HG02938 (cell line): ENCODE results near the gene MAT2A.
"Not testable (repeated sequence)": the region's sequence is repeated elsewhere in the genome, so short reads cannot be mapped to it uniquely, and the experiment has no call there.

Source experiments
- ATAC-seq: cut with Tn5 transposase; IDR thresholded peaks from one replicate; pipeline ENCODE4 v1.9.1; 2021; ENCODE audit warnings: mild to moderate bottlenecking, moderate library complexity; ENCODE audit not compliant: unreplicated experiment

The MAT2A gene

DNA sequence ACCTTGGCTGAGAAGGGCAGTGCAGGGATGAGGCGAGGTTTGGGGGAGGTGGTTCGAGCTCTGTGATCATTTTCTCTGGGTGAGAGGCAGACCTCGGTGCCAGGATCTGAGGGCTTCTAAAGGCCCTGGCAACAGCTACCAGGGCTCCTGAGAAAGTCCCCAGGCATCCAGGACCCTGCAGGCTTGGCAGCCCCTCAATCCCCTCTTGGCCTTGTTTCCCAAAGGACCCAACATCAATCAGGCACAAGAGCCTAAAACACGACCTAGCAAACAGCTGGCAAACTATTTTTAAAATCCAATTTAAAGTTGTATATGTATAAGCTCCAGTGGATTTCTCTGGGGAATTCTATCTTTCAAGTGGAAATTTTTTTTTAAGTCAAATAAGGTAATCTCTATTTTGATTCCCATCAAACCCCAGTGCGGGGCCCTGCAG, 15.0 kb upstream of the MAT2A start:
- ATAC-seq = no peak

DNA sequence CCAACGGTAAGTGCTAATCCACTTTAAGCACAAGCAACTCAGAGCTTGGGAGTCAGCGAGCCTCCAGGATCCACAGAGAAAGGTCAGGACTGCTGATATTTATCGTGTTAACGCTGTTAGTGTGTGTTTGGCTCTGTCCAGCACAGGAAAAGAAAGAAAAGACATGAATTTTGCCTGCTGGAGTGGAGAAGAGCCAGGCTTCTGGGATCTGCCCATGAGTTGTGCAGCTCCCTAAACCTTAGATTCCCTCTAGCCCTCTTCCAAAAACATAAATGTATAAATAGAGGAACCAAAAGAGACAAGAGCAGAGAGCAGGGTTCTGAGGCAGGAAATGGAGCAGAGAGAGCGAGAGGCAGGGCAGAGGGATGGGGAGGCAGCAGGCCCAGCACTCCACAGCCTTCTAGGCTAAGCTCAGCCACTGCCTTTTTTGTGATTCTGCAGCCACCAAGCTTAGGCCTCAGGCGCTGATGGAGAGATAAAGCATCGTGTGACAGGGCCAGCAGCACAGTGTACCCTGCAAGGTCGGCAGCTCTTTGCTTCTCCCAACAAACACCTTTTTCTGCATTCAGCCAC, 14.5 kb upstream of the MAT2A start:
- no peak for ATAC-seq

DNA sequence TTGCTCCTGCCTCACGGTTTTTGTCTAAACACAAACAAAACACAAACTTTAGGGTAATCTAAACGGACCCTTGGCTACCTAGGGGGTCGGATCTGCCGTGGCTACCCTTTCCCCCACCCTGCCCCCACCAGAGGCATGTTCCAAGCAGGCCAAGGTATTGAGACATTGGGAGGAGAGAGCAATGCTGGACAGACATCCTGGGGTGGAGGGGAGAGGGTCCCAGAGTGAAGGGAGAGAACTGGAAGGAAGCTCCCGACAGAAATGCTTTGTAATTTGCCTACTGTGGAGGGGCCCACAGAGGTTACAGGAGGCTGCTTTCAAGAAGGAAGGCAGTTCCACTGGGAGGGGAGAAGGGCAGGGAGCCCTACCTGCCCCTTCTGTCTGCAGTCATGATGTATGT, 13.9 kb upstream of the MAT2A start:
- no peak for ATAC-seq

DNA sequence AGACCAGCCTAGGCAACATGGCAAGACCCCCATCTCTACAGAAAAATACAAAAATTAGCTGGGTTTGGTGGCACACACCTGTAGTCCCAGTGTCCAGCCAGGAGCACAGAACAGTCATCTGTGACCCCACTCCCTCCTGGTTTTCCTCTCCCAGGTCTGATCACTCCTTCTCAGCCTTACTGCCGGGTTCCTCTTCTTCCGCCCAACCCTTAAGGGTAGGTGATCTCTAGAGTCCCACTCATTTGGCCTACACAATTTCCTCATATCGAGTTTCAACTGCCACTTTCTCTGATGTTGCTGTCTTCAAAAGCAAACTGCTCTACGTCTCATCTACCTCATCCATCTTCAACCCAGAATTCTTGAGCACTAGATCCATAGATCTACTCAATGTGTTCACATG, 13.4 kb upstream of the MAT2A start:
- ATAC-seq = no peak

DNA sequence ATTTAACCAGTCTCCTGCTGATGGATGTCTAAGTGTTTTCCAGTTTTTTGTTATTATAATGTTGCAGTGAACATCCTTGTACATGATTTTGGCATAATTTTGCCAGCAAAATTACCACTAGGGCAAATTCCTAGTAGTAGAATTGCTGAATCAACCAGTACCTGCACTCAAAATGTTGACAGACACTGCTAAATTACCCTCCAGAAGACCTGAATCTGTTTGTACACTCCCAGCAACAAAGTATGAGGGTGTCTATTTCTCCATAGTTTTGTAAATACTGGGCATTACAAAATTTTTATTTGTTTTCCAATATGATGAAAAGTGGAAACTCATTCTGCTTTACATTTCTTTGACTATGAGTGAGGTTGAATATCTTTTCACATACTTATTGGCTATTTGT, 11.2 kb upstream of the MAT2A start:
- no peak for ATAC-seq

DNA sequence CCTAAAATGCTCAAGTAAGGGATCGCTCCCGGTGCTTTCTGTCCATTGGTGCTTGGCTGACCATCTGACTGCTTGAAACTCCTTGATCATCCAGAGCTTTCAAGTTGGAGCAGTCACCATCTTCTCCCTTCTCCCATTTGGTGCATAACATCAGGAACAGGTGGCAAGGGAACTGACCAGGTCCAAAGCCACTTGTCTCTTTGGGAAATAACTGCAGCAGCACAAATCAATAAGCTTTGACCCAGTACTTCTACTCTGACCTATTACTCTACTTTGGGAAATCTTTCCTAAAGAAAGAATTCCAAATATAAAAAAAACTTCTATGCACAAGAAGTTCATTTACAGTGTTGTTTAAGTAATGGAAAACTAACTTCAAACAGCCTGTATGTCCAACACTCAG, 10.6 kb upstream of the MAT2A start:
- no peak for ATAC-seq

DNA sequence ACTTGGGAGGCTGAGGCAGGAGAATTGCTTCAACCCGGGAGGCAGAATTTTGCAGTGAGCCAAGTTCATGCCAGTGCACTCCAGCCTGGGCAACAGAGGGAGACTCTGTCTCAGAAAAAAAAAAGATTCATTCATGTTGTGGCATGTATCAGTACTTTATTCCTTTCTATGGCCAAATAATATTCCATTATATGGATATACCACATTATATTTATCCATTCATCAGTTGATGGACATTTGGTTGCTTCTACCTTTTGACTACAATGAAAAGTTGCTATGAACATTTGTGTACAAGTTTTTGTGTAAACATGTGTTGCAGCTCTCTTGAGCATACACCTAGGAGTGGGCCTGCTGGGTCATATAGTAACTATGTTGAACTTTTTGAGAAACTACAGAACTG, 9.2 kb upstream of the MAT2A start:
- no peak for ATAC-seq

DNA sequence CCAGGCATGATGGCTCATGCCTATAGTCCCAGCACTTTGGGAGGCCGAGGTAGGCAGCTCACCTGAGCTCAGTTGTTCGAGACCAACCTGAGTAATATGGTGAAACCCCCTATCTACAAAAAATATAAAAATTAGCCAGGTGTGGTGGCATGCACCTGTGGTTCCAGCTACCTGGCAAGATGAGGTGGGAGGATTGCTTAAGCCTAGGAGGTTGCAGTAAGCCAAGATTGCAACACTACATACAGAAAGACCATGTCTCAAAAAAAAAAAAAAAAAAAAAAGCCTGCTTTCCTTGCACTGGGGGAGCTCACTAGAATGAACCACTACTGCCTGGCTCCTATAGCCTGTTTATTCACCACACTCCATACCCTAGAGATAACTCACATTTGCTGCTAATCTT, 7.4 kb upstream of the MAT2A start:
- ATAC-seq = no peak

DNA sequence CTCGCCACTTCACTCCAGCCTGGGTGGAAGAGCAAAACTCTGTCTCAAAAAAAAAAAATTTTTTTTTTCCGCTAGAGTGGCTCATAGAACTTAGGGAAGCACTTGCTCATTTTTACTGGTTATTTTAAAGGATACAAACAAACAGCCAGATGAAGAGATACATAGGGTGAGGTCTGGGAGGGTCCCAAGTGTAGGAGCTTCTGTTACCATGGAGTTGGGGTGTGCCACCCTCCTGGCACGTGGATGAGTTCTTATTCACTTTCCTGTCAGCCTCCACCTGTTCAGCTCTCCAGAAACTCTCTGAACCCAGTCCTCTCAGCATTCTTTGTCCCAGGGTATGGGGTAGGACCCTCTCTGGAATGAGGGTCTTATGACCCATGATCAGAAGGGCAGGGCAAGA, 4.9 kb upstream of the MAT2A start:
- ATAC-seq = no peak

DNA sequence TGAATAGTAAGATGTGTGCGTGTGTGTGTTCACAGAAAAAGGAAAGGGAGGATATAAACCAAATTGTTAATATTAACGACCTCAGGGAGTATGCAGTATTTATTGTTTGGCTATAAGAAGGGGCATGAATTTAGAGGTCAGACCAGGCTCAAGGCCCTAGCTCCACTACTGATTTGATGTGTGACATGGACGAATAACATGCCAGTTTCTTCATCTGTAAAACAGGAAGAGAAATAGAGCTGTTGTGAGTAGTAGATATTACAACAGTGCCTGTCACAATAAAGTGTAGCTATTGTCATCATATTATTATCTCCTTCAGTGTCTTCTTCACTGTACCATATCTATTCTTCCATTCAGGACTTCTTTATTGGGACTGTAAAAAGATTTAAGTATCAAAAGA, 4.1 kb upstream of the MAT2A start:
- no peak for ATAC-seq

DNA sequence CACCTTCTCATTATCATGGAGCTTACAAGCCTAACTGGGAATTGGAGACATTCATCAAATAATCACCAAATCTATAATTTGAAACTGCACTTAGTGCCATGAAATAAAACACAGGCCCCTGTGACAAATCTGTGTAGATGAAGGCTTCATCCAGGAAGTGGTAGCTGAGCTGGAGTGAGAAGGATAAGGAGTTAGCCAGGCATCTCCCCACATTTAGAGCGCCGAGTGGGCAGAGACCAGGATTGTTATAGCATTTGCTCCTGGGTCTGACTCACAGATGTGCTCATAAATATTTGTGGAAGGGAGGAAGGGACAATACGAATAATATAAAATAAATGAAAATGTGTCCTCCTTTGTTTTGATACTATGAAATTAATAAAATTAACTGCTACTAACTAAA, 2.5 kb upstream of the MAT2A start:
- ATAC-seq = no peak

DNA sequence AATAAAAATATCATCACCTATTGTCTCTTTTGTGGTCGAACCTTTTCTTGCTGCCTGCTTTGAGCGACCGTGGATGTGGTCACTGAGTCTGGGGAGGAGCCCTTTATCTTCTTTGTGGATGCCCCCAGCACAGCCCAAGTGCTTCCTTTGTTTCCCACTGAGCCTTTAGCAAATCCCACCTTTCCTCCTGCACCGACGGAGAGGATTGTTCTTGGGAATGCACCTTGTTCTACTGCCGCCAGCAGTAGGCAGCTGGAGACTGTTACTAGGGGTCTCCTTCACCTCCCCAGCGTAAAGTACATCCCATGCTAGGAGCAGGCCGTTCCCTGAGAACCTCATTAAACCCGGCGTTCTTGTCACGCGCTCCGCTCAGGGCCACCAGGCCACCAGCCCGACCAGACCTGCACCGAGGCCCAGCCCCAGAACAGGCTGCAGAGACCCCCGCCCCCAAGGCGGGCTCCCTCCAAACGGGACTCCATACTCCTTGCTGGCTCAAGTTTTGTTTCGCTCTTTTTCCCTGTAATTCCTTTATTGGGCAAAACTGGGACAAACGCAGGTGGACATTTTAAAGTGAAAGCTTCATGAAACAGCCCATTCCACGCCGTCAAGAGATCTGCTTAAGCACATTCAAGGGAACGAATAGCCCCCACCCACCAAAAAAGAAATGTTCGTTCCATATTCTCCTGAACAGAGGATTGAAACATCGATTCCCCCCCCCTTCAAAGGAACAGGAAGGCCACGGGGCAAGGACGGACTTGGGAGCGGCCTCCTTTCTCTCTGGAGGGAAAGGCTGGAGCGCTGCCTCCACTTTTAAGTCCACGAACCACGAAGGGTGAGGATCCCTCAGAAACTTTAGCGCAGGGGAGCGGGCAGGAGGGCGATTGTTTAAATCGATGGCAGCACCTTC, 1.1 kb upstream of the MAT2A start:
- no peak for ATAC-seq

DNA sequence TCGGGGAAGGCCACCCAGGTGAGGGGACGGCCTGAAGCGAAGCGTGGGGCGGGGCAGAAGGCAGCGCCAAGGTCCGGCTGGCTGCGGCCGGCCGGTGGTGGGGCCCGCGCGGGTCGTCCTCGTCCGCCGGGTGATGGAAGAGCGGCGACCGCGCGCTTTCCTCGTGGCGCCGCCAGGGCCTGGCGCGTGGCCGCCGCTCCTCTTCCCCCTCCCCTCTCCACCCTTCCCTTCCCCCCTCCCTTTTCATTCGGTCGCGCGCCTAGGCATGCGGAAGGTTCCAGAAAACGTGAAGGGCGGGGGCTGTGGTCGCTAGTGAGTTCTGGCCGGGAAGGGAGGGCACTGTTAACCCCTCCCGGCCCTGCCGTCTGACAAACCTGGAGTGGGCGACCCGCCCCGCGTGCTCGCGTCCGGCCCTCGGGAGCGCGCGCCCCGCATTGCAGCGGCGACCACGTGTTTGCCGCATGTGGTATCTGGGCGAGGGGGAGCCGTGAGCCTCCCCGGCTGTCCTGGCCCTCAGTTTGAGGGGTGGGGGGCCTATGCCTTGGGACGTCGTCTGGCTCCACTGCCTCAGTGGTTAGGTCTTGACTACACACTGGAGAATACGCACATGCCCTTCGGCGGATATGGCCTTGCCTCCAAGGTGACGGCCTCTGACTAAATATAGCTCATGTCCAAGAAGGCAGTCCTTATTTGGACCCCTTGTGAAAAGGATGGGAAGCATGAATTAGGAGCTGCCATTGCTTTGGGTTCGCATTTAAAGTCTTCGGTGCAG, 579 bp downstream of the MAT2A start:
- ATAC-seq = peak; percentile 26

DNA sequence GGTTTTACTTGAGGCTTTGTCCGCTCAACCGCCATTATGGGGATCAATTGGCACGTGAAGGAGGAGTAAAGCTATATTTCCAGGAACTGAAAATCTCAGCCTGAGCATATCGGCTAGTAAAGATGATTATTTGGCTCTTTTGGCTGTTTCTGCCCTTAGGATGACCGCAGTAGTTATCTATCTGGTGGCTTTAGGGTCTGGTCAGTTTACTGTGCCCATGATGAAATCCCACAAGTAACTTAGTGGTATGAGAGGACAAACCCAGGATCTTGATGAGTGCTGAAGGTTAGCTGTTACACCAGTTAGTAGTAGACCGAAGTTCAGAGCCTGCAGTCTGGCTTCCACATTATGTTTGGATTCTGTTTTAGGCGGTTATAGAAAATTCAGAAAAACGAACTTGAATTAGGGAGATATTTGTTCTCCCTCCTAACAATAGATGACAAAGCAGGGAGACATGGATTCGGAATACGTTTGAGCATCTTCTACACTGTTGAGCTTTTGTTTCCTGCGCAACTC, 1.2 kb downstream of the MAT2A start:
- ATAC-seq = no peak

DNA sequence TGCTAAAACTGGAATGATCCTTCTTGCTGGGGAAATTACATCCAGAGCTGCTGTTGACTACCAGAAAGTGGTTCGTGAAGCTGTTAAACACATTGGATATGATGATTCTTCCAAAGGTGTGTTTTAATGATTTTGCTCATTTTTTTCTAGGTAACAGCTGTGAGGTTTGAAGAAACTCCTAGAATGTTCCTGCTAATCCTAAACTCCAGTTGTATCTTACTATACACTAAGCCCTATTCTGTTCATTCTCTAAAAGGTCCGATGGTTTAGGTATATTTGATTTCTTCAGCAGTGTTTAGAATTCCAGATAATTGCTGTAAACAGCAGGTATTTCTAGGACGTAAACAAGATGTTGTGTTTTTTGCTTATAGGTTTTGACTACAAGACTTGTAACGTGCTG, 2.3 kb downstream of the MAT2A start:
- ATAC-seq = no peak

DNA sequence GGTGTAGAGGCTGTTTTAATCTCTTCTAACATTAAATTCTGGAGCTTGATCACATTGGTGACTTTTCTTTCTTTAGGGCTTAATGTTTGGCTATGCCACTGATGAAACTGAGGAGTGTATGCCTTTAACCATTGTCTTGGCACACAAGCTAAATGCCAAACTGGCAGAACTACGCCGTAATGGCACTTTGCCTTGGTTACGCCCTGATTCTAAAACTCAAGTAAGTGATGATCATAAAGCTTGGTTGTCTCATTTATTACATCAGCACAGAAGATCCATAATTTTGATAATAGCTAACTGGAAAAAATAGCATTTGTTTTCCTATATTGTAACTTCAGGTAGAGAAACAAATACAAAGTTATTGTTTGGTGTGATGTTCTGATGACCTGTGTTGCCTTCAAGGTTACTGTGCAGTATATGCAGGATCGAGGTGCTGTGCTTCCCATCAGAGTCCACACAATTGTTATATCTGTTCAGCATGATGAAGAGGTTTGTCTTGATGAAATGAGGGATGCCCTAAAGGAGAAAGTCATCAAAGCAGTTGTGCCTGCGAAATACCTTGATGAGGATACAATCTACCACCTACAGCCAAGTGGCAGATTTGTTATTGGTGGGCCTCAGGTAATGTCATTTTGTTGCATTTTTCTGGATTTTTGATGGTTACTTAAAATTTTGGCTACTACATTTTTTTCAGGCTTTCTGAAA, 2.9 kb downstream of the MAT2A start:
- ATAC-seq = no peak

DNA sequence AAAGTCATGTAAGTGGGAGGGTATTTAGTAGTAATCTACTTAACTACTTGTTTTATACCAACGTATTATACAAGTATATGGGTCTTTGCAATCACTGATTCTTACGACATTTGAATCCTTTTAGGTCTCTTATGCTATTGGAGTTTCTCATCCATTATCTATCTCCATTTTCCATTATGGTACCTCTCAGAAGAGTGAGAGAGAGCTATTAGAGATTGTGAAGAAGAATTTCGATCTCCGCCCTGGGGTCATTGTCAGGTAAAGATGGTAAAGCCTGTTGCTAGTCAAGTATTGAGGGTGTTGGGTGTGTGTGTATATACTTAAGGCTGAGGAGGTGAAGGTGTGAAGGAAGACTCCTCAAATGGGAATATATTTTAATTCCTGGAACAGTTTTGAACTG, 3.8 kb downstream of the MAT2A start:
- no peak for ATAC-seq

DNA sequence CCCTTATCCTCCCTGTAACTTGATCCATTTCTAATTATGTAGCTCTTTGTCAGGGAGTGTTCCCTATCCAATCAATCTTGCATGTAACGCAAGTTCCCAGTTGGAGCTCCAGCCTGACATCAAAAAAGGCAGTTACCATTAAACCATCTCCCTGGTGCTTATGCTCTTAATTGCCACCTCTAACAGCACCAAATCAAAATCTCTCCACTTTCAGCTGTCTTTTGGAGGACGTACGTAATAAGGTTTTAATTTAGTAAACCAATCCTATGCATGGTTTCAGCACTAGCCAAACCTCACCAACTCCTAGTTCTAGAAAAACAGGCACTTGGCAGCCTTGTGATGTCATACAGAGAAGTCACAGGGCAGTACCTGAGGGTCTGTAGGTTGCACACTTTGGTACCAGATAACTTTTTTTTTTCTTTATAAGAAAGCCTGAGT, 5.3 kb downstream of the MAT2A start:
- not testable (repeated sequence) for ATAC-seq

DNA sequence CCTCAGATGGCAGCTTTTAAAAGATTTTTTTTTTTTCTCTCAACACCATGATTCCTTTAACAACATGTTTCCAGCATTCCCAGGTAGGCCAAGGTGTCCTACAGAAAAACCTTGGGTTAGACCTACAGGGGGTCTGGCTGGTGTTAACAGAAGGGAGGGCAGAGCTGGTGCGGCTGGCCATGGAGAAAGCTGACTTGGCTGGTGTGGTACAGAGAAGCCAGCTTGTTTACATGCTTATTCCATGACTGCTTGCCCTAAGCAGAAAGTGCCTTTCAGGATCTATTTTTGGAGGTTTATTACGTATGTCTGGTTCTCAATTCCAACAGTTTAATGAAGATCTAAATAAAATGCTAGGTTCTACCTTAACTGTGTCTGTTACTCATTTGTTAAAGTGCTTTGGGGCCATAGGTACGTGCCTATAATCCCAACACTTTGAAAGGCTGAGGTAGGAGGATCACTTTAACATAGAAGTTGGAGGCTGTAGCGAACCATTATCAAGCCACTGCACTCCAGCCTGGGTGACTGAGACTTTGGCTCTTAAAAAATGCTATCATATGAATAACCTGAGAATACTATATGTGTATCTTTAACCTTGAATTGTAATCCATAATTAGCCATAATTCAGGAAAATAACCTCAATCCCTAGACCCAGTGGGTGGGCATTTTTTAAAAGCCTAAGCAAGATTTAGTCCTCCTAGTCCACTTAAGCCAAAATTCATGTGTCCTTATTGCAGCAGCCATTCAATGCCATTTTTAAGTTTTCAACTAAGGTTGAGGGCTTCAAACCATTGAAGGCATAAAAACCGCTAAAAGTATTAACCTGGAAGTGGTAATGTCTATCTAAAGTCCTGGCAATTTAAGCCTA, 6.2 kb downstream of the MAT2A start:
- ATAC-seq = not testable (repeated sequence)

DNA sequence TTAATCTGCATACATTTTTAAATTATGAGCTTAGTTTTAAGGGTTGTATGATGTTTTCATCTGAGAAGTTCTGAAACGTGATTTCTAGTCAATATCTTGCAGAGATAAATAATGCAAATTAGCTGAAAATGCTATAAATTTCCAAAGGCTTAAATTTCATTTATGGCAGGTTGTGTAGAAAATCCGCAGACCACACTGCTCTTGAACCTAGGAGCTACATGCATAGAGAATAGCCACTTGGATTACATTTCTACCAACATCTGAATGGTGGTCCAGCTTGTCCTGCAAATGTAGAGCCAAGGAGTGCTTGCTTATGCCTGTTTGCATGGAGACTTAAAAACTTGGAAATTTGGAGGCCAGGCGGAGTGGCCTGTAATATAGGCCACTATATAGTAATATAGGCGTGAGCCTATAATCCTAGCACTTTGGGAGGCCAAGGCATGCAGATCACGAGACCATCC, 6.8 kb downstream of the MAT2A start:
- no peak for ATAC-seq
